Measurements from ENCODE around the gene FBXO48. TPM values are rescaled to one million over a fixed set of nuclear protein-coding genes. Genes with fewer than 3 reads are reported as not detected.
"Not testable (repeated sequence)": the region's sequence is repeated elsewhere in the genome, so short reads cannot be mapped to it uniquely, and the experiment has no call there.

The FBXO48 gene
- polyA plus RNA-seq, 1 of the 3 experiments (the other 2 are of a cell fraction): 0.30 TPM

GRCh38 chr2:68447118-68447517 lies 20.0 kb downstream of the FBXO48 start:
- POLR2A ChIA-PET: no interaction called here
- CTCF ChIA-PET: interaction anchor here (1.3 kb wide), 1 partner anchor 16 kb away, joined by 5 read pairs; no protein-coding TSS in a partner anchor
- no peak overlapping the region for H3K4me2 ChIP-seq

DNA sequence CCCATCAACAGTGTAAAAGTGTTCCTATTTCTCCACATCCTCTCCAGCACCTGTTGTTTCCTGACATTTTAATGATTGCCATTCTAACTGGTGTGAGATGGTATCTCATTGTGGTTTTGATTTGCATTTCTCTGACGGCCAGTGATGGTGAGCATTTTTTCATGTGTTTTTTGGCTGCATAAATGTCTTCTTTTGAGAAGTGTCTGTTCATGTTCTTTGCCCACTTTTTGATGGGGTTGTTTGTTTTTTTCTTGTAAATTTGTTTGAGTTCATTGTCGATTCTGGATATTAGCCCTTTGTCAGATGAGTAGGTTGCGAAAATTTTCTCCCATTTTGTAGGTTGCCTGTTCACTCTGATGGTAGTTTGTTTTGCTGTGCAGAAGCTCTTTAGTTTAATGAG lies 20.7 kb downstream of the FBXO48 start:
- H3K27me3 ChIP-seq (ENCODE audit: insufficient read depth); H3K9me3 ChIP-seq; CTCF ChIA-PET; H3K4me3 ChIP-seq (ENCODE audit: low read depth in 2 of 2, low read length in 1 of 2); H4K20me1 ChIP-seq (ENCODE audit: insufficient read depth); H3K4me1 ChIP-seq (ENCODE audit: control insufficient read depth in 1 of 2, insufficient read depth in 2 of 2, low read depth in 1 of 2, low read length in 1 of 2); H3K4me2 ChIP-seq; H3K9ac ChIP-seq; H3K27ac ChIP-seq (ENCODE audit: low read depth in 2 of 2, low read length in 1 of 2); H3K36me3 ChIP-seq (replicated peaks in 1 of 2; ENCODE audit: control insufficient read depth in 1 of 2, insufficient read depth in 2 of 2, low read length in 1 of 2); H3K79me2 ChIP-seq (ENCODE audit: insufficient read depth); DNase-seq; H3K9me2 ChIP-seq; POLR2A ChIA-PET; H3F3A ChIP-seq (replicated peaks; ENCODE audit: insufficient read depth); H2AFZ ChIP-seq (ENCODE audit: low read depth): not testable (repeated sequence)
- 58% methylated on average over 3 of the region's 3 CpGs for WGBS (ENCODE audit: low lambda C conversion rate)

More at GRCh38 chr2:68447118-68447517, 20.0 kb downstream of the FBXO48 start:
- Histone ChIP-seq H3F3A (replicated peaks; ENCODE audit: insufficient read depth) (no peaks in the 10 kb centered on the region), H3K27me3 (ENCODE audit: insufficient read depth) (no peaks in the 10 kb centered on the region), H3K9me3 (no peaks in the 10 kb centered on the region), H3K4me1 (ENCODE audit: control insufficient read depth in 1 of 2, insufficient read depth in 2 of 2, low read depth in 1 of 2, low read length in 1 of 2) (no peaks in the 10 kb centered on the region), H2AFZ (ENCODE audit: low read depth) (no peak overlapping the region), H3K79me2 (ENCODE audit: insufficient read depth) (no peaks in the 10 kb centered on the region), H3K27ac (ENCODE audit: low read depth in 2 of 2, low read length in 1 of 2) (no peak overlapping the region), H3K36me3 (replicated peaks in 1 of 2; ENCODE audit: control insufficient read depth in 1 of 2, insufficient read depth in 2 of 2, low read length in 1 of 2) (no peaks in the 10 kb centered on the region), H3K9ac (no peak overlapping the region), H3K4me3 (ENCODE audit: low read depth in 2 of 2, low read length in 1 of 2) (no peak overlapping the region), H3K9me2 (no peaks in the 10 kb centered on the region), H4K20me1 (ENCODE audit: insufficient read depth) (no peaks in the 10 kb centered on the region)
- WGBS (ENCODE audit: low lambda C conversion rate): 82% methylated on average over 14 of the region's 16 CpGs
- no peak for TF ChIP-seq FOSL2 (IDR thresholded peaks at IDR 0.05; ENCODE audit: borderline replicate concordance, low read depth)
- no peak for TF ChIP-seq GABPA (IDR thresholded peaks at IDR 0.05; ENCODE audit: low read depth)
- no peak for TF ChIP-seq TEAD4 (IDR thresholded peaks at IDR 0.05; ENCODE audit: borderline replicate concordance, insufficient read depth)
- no peak for TF ChIP-seq REST (IDR thresholded peaks at IDR 0.05; ENCODE audit: low read depth, low read length)
- no peak for DNase-seq

- Histone ChIP-seq H3K79me2 (ENCODE audit: insufficient read depth) (no peaks in the 10 kb centered on the region), H3K4me2 (no peak overlapping the region), H3K36me3 (replicated peaks in 1 of 2; ENCODE audit: control insufficient read depth in 1 of 2, insufficient read depth in 2 of 2, low read length in 1 of 2) (no peaks in the 10 kb centered on the region), H4K20me1 (ENCODE audit: insufficient read depth) (no peaks in the 10 kb centered on the region), H3K9me3 (no peaks in the 10 kb centered on the region), H3K9me2 (no peaks in the 10 kb centered on the region), H3K27me3 (ENCODE audit: insufficient read depth) (no peaks in the 10 kb centered on the region), H3F3A (replicated peaks; ENCODE audit: insufficient read depth) (no peaks in the 10 kb centered on the region), H3K4me3 (ENCODE audit: low read depth in 2 of 2, low read length in 1 of 2) (peak overlapping the region in 1 of 2 experiments; percentile 26; a peak in 1 of 4 replicates), H2AFZ (ENCODE audit: low read depth) (no peak overlapping the region), H3K9ac (no peak overlapping the region), H3K4me1 (ENCODE audit: control insufficient read depth in 1 of 2, insufficient read depth in 2 of 2, low read depth in 1 of 2, low read length in 1 of 2) (peaks cover 0 to 3% of the 10 kb centered on the region in 2 experiments; a peak in 1 of 4 replicates), H3K27ac (ENCODE audit: low read depth in 2 of 2, low read length in 1 of 2) (no peak overlapping the region)
- WGBS (ENCODE audit: low lambda C conversion rate): 71% methylated on average over 2 of the region's 2 CpGs
- no peak for DNase-seq
- CTCF ChIA-PET: interaction anchor here (0.6 to 4.5 kb wide), 44 partner anchors 10 to 485 kb away, joined by 3 to 49 read pairs (median 4); partner anchors contain the start of genes CNRIP1 and PLEK
- TF ChIP-seq PBX3 (IDR thresholded peaks at IDR 0.05) (no peak), MEF2A (IDR thresholded peaks at IDR 0.05; ENCODE audit: borderline replicate concordance, low read depth) (no peak), REST (IDR thresholded peaks at IDR 0.05; ENCODE audit: low read depth, low read length) (no peak)
- POLR2A ChIA-PET: interaction anchor here (1.0 kb wide), 1 partner anchor 122 kb away, joined by 4 read pairs; the partner anchor contains the start of gene CNRIP1
Observed at GRCh38 chr2:68441994-68442322, 25.1 kb downstream of the FBXO48 start.

All from SK-N-SH (cell line).